OCI-LY7 (cell line): ENCODE results near the gene ADAMTS20. TPM values are rescaled to one million over a fixed set of nuclear protein-coding genes. Genes with fewer than 3 reads are reported as not detected.

Experiments used
- BruUV-seq: library from RNA; stranded (reverse); fragments of 400-500 nt; replicated peaks from 2 replicates; lab custom pipeline; 2021; lab: Mats Ljungman, UMichigan
- CTCF ChIA-PET: fragments of 300-600 bp; sonication (Branson Sonifier 250); formaldehyde crosslinking; loops from one replicate; lab custom pipeline; 2022; ENCODE audit warnings: antibody characterized with exemption; ENCODE audit not compliant: unreplicated experiment; lab: Charles Lee
- POLR2A ChIA-PET: fragments of 300-600 bp; sonication (Branson Sonifier 250); formaldehyde crosslinking; loops from one replicate; lab custom pipeline; 2022; ENCODE audit warnings: antibody characterized with exemption; lab: Charles Lee
- DNase-seq: peaks from one replicate; pipeline ENCODE4 v3.0.0-alpha.2; 2015; ENCODE audit warnings: low spot score
- H2AFZ ChIP-seq: fragments of 200-600 bp; sonication (generic), shearing (Covaris generic); 2 replicates; pipeline ENCODE4 v1.6.1; 2014; ENCODE audit warnings: mild to moderate bottlenecking, antibody characterized with exemption, low read length, moderate library complexity
- H3K27ac ChIP-seq: fragments of 200-600 bp; sonication (generic); 2 replicates; pipeline ENCODE4 v1.5.1; 2014; ENCODE audit warnings: mixed run types, low read depth, mild to moderate bottlenecking, moderate library complexity, low read length, inconsistent platforms; ENCODE audit not compliant: poor library complexity, severe bottlenecking
- H3K36me3 ChIP-seq: fragments of 200-600 bp; sonication (generic); 2 replicates; pipeline ENCODE4 v1.6.1; 2014; ENCODE audit warnings: mild to moderate bottlenecking, antibody characterized with exemption, low read length, moderate library complexity, mixed read lengths; ENCODE audit not compliant: insufficient read depth
- H3K4me1 ChIP-seq: fragments of 200-600 bp; sonication (generic); 2 replicates; pipeline ENCODE4 v1.5.1; 2014; ENCODE audit warnings: mild to moderate bottlenecking, low read length; ENCODE audit not compliant: insufficient read depth, poor library complexity, severe bottlenecking
- H3K4me2 ChIP-seq: fragments of 200-600 bp; sonication (generic); 2 replicates; pipeline ENCODE4 v1.6.1; 2014; ENCODE audit warnings: mild to moderate bottlenecking, low read length
- H3K4me3 ChIP-seq: fragments of 200-600 bp; sonication (generic); 2 replicates; pipeline ENCODE4 v1.5.1; 2014; ENCODE audit warnings: mild to moderate bottlenecking, low read depth, low read length; ENCODE audit not compliant: poor library complexity, severe bottlenecking
- H3K79me2 ChIP-seq: fragments of 200-600 bp; sonication (generic); 2 replicates; pipeline ENCODE4 v1.6.1; 2016; ENCODE audit warnings: low read depth, mild to moderate bottlenecking, low read length, moderate library complexity, mixed read lengths; ENCODE audit not compliant: insufficient read depth
- H3K9me2 ChIP-seq: fragments of 200-600 bp; sonication (generic); 2 replicates; pipeline ENCODE4 v1.6.1; 2016; ENCODE audit warnings: mild to moderate bottlenecking, low read length, mixed read lengths; ENCODE audit not compliant: insufficient read depth
- H3K9me3 ChIP-seq: fragments of 200-600 bp; sonication (generic); 2 replicates; pipeline ENCODE4 v1.6.1; 2014; ENCODE audit warnings: mild to moderate bottlenecking, mixed run types, low read length, mixed read lengths
- H4K20me1 ChIP-seq: fragments of 200-600 bp; sonication (generic); 2 replicates; pipeline ENCODE4 v1.6.1; 2014; ENCODE audit warnings: mild to moderate bottlenecking, antibody characterized with exemption, low read length, moderate library complexity, mixed read lengths; ENCODE audit not compliant: insufficient read depth
- EZH2phosphoT487 ChIP-seq: fragments of 200-600 bp; sonication (generic); IDR thresholded peaks from 2 replicates; pipeline ENCODE4 v1.6.1; 2018; ENCODE audit warnings: low read depth, borderline replicate concordance, mild to moderate bottlenecking, mixed run types, antibody characterized with exemption, low read length, moderate library complexity, mixed read lengths
- intact Hi-C: fragments of 100-400 bp; cut with micrococcal nuclease; formaldehyde crosslinking; loops from one replicate; pipeline ENCODE4 v1.10.0; 2022; ENCODE audit not compliant: unreplicated experiment
- total RNA-seq, 2 experiments: library from RNA; depleted of rRNA in 1 of 2; stranded (reverse); fragments of >200 nt in 1 of 2; shearing (Covaris generic) in 1 of 2; gene quantifications; 2 replicates each; pipeline ENCODE4 v1.2.3, GENCODE V29; 2014 to 2022
- TF ChIP-seq, protein P1 (sequence below): fragments of 200-600 bp; sonication (generic); conservative IDR thresholded peaks from 2 replicates; pipeline ENCODE4 v1.5.1; 2014; ENCODE audit warnings: mild to moderate bottlenecking, antibody characterized with exemption, low read length, moderate library complexity, mixed read lengths

The ADAMTS20 gene
- total RNA-seq, 2 experiments from 2014 or later = not detected

DNA sequence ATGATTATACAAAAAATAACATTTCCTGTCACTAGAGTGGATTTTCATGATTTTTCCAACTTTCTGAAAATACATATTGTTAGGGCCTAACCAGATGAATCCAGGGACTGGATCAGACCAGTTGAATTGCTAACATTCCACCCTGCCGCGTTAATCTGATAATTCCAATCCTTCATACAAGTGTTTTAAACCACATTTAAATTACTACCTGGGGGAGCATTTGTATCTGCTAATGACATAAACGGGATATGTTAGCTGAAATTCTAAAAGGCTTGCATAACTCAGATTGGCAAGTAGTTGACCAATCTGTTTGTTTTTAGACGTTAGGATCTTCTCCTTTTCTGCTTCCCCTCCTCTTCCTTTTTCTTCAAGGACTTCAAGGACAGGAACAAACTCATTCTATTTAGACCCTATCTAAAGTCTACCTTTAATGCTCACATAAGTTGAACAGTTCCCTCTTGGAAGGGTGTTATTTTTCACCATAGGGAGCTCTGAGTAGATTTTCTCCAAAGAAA is 239.0 kb downstream of the ADAMTS20 start:
- no TSS peak for BruUV-seq
- no peak overlapping the region for H2AFZ ChIP-seq
- no peak for DNase-seq
- H3K9me3 ChIP-seq = no peaks in the 10 kb centered on the region
- H3K4me2 ChIP-seq = no peak overlapping the region
- H3K9me2 ChIP-seq = no peaks in the 10 kb centered on the region
- H3K27ac ChIP-seq = no peak overlapping the region
- H3K36me3 ChIP-seq = no peaks in the 10 kb centered on the region
- POLR2A ChIA-PET = no interaction called here
- intact Hi-C loops = no loop called here
- H4K20me1 ChIP-seq = no peaks in the 10 kb centered on the region
- CTCF ChIA-PET = no interaction called here
- TF ChIP-seq, protein P1, sequence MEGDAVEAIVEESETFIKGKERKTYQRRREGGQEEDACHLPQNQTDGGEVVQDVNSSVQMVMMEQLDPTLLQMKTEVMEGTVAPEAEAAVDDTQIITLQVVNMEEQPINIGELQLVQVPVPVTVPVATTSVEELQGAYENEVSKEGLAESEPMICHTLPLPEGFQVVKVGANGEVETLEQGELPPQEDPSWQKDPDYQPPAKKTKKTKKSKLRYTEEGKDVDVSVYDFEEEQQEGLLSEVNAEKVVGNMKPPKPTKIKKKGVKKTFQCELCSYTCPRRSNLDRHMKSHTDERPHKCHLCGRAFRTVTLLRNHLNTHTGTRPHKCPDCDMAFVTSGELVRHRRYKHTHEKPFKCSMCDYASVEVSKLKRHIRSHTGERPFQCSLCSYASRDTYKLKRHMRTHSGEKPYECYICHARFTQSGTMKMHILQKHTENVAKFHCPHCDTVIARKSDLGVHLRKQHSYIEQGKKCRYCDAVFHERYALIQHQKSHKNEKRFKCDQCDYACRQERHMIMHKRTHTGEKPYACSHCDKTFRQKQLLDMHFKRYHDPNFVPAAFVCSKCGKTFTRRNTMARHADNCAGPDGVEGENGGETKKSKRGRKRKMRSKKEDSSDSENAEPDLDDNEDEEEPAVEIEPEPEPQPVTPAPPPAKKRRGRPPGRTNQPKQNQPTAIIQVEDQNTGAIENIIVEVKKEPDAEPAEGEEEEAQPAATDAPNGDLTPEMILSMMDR = no peak
- TF ChIP-seq EZH2phosphoT487 = no peak
- H3K4me1 ChIP-seq = no peaks in the 10 kb centered on the region
- H3K4me3 ChIP-seq = no peak overlapping the region
- H3K79me2 ChIP-seq = no peaks in the 10 kb centered on the region

DNA sequence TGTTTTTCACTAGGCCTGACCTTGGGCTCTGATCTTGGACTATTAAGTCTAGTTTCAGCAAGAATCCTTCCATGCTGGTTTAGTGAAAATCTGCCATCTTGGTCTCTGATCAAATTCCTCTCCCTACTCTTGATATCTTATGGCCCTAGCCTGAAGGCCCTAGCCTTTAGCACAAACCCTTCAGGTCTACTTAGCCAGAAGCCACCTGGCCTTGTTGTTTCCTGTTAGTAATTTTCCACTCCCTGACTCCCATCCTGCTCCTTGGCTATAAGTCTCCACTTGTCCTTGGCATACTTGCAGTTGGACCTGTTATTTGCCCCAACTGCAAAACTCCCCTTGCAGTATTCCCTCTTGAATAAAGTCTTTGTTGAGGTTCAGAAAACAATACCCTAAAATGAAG is 241.4 kb downstream of the ADAMTS20 start:
- Histone ChIP-seq H3K79me2 (no peaks in the 10 kb centered on the region), H3K4me2 (no peak overlapping the region), H3K27ac (no peak overlapping the region), H3K9me3 (no peaks in the 10 kb centered on the region), H4K20me1 (no peaks in the 10 kb centered on the region), H3K36me3 (no peaks in the 10 kb centered on the region), H2AFZ (no peak overlapping the region), H3K4me1 (no peaks in the 10 kb centered on the region), H3K9me2 (no peaks in the 10 kb centered on the region), H3K4me3 (no peak overlapping the region)
- TF ChIP-seq EZH2phosphoT487 = no peak
- TF ChIP-seq, protein P1 = no peak
- CTCF ChIA-PET = no interaction called here
- no peak for DNase-seq
- POLR2A ChIA-PET = no interaction called here
- intact Hi-C loops = no loop called here
- BruUV-seq = no TSS peak

DNA sequence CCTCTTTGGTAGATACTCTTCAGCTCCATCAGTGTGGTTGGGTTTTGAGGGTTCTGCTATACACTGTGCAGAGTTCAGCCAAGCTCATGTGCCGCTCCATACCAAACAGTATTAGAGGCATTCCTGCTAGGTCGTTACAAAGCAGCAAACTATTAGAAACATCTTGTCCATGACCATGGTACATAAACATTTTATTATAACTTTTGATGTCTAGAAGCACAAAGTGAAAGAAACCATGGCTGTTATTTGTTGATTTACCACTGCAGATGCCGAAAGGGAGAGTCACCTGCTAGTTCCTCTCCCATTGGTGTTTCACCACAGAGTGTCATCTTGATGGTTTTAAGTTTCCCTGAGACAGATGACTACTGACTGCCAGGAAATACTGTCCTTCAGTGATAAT is 242.0 kb downstream of the ADAMTS20 start:
- Histone ChIP-seq H3K4me1 (no peaks in the 10 kb centered on the region), H3K9me2 (no peaks in the 10 kb centered on the region), H3K36me3 (no peaks in the 10 kb centered on the region), H3K79me2 (no peaks in the 10 kb centered on the region), H3K27ac (no peak overlapping the region), H3K9me3 (no peaks in the 10 kb centered on the region), H2AFZ (no peak overlapping the region), H3K4me2 (no peak overlapping the region), H3K4me3 (no peak overlapping the region), H4K20me1 (no peaks in the 10 kb centered on the region)
- TF ChIP-seq, protein P1 = no peak
- no peak for TF ChIP-seq EZH2phosphoT487
- no TSS peak for BruUV-seq
- ChIA-PET CTCF (no interaction called here), POLR2A (interaction anchor here (0.5 to 0.7 kb wide), 2 partner anchors 122 to 1159 kb away, joined by 3 read pairs; no protein-coding TSS in a partner anchor)
- intact Hi-C loops = no loop called here
- no peak for DNase-seq
